GM18519 (cell line): ENCODE measurements around the gene SFXN1.
"Not testable (repeated sequence)": the region's sequence is repeated elsewhere in the genome, so short reads cannot be mapped to it uniquely, and the experiment has no call there.

ENCODE experiments used
- ATAC-seq: cut with Tn5 transposase; IDR thresholded peaks from one replicate; pipeline ENCODE4 v1.9.1; 2021; ENCODE audit warnings: mild to moderate bottlenecking, moderate library complexity; ENCODE audit not compliant: unreplicated experiment, low FRiP score

The SFXN1 gene

GRCh38 chr5:175493260-175493659 lies 14.9 kb downstream of the SFXN1 start:
- no peak for ATAC-seq

DNA sequence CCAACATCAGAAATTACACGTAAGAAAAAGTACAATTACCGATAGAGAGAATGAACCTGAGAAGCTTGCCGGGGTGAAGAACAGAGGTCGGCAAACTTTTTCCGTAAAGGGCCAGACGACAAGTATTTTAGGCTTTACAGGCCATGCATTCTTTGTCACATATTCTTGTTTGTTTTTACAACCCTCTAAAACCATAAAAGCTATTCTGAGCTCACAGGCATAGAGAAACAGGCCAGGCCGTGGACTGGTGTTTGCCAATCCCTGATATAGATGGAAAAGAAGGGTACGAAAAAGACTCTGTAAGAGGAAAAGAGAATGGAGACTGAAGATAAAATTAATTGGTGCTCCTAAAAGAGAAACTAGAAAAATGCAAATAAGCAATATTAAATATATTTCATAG lies 15.4 kb downstream of the SFXN1 start:
- ATAC-seq: no peak

GRCh38 chr5:175494264-175495183 lies 16.2 kb downstream of the SFXN1 start:
- ATAC-seq: no peak

DNA sequence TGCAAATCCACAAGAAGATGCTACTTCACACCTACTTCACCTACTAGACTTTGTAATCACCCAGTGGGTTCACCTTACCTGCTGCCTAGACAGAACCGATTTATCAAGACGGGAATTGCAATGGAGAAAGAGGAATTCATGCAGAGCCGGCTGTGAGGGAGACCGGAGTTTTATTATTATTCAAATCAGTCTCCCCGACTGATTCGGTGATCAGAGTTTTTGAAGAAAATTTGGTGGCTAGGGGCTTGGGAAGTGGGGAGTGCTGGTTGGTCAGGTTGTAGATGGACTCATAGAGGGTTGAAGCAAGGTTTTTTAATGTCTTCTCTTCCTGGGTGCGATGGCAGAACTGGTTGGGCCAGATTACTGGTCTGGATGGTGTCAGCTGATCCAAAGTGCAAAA lies 23.4 kb downstream of the SFXN1 start:
- no peak for ATAC-seq

- ATAC-seq: not testable (repeated sequence)
Measured at GRCh38 chr5:175507671-175508070, 29.3 kb downstream of the SFXN1 start.

GRCh38 chr5:175508896-175509295 lies 30.5 kb downstream of the SFXN1 start:
- ATAC-seq: no peak

DNA sequence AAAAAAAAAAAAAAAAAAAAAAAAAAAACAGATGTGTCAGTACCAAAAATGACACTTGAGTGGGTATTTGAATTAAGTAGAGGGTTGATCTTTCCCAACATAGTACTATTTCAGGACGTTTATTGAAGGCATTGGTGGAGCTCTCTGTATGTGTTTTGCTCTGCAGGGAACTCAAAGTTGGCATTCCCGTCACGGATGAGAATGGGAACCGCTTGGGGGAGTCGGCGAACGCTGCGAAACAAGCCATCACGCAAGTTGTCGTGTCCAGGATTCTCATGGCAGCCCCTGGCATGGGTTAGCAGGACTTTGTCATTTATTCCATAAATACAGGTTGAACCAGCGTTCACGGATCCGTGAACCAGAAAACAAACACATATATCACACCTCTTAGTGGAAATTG lies 34.9 kb downstream of the SFXN1 start:
- no peak for ATAC-seq

GRCh38 chr5:175513726-175514125 lies 35.4 kb downstream of the SFXN1 start:
- ATAC-seq: no peak

GRCh38 chr5:175516933-175517823 lies 38.8 kb downstream of the SFXN1 start:
- no peak for ATAC-seq

DNA sequence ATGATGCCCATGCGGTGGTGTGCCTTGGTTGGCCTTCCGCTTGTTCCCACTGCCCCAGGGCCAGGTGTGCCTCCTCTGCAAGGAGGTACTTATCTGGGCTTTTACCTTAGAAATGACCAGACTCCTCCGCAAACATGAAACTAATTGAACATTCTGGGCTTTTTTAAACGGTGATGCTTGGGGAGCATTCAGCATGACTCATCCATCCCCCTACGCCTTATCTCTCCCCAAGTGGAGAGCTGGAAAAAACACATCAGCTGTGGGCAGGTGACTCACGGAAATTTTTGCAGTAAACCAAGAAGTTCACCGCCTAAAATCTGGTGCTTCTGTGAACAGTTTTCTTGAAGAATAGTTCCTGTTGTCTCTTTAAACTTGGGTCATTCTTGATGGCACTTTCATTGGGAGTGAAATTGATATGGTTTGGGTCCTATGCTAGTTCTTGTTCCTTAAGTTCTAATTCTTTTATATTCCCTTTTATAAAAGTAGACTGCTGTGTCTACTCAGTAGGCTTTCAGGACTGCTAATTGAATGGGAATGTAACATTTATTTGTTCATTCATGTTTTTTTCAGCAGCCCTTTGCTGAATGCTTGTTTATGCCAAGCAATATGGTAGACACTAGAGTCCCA lies 39.6 kb downstream of the SFXN1 start:
- no peak for ATAC-seq

GRCh38 chr5:175519006-175519405 lies 40.6 kb downstream of the SFXN1 start:
- ATAC-seq: no peak

DNA sequence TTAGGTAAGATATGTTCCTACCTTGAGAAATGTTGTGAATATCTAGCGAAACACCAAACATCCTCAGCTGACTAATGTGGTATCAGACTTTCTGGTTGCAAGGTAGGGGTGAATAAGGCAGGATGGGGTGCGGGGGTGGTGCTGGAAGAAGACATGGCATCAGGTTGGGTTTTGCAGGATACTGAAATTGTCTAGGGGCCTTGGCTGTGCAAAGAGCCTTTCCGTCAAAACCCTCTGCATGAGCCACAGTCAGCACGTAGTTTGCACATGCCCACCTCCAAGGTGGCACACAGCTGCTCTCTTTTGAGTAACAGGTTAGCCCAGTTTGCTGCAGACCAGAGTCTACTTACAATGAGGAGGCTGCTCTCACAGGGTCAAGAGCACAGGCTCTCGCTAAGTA lies 42.0 kb downstream of the SFXN1 start:
- ATAC-seq: no peak

DNA sequence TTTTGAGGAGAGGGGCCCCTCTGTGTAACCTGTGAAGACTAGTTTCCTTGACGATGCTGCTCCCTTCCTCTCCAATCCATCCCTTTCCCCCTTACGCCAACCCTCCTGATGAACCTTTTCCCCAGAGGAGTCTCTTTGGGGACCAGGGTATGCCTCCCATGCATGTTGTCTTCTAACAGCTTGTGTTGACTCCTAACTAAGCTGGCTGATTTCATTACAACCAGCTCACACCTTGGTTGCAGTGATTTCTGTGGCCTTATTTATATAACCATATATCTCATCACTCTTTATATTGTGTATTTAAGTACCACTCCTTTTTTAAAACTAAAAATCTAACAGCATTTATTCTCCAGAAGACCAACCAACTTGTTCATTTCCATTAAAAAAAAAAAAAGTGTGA lies 42.5 kb downstream of the SFXN1 start:
- no peak for ATAC-seq

DNA sequence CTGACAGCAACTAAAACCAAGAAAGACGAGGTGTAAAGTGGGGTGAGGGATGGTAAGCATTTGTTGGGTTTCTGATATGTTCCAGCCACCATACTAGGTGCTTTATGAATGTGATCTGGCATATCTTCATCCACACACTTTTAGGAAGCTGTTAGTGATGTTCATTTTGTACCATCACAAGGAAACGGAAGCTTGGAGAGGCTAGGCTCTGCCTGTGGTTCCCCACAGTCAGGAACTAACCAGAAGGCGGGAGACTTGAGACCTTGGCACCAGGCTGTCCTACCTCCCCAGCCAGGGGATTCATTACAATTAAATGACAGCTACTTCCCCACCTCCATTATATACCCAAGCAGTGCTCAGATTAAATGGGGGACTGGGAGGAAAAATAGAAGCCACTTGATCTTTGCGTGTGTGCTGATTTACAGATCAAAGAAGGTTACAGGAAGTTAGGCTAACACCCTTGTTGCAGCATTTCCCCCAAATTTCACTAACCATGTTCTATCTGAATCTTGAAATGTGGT lies 43.0 kb downstream of the SFXN1 start:
- no peak for ATAC-seq

GRCh38 chr5:175523292-175523691 lies 44.9 kb downstream of the SFXN1 start:
- no peak for ATAC-seq

DNA sequence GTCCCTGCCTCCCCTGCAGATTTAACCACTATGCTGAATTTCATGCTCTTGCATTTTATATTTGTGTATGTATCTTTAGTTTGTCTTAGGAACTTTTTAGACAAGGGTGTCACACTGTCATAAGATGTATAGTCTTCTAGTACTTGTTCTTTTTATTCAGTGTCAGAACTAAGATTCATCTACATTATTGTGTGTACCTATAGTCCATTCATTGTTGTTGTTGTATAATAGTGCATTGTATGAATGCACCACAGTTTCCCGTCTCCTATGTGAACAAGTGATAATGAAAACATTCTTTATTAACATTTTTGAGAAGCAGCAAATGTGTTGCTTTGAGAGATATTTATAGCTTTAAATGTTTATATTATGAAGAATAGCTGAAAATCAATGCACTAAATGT lies 45.9 kb downstream of the SFXN1 start:
- no peak for ATAC-seq

- no peak for ATAC-seq
Measured at GRCh38 chr5:175526691-175527090, 48.3 kb downstream of the SFXN1 start.

DNA sequence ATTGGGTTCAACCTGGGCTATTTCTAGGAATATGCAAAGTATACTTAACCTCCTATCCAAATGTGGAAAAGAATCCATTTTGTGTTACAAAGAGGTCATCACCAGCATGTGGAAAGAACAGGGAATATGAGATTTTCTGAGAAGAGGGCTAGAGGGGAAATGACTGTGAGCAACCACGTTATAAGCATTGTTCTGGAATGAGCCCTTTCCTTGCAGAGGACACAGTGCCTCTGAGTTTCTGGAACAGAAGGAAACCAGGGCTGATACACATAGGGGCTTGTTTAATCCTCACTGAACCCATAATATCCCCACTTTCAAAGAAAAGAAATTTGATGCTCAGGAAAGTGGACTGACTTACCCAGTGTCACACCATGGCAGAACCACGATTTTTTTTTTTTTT lies 53.0 kb downstream of the SFXN1 start:
- no peak for ATAC-seq

DNA sequence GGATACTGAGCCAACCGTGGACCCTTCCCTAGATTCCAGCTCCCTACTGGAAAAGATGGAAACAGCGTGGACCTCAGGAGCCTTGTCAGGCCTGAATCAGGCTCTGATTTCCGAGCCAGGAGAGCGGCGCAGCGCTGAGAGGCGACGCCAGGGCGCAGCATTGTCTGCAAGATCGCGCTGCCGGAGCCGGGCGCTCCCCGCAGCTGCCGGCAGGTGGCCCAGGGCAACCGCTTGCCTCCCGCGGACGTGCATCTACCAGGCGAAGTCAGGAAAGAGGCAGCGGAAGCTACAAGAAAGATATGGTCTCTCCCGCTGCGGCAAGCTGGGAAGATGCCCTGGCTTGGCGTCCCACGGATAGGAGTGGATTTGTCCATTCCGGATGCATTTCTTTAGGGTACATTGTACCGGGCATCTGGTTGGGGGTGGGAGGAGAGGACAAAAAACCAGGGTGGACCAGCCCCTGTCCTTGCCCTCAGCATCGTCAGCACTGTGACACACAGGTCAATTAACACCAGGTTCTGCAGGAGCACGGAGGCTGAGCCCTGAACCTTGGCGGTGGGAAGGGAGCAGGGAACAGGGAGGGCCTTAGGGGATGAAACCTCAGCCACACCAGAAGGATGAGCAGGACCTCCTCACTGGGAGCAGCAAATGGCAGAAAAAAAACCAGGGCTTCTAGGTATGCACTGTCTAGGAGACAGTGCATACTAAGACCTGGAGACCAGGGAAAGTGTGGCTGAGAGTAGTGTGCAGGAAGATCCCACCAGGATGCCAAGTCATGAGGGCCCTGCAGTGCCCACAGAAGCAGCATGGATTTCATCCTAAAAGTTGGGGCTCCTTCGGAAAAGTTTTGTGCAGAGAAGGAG lies 55.9 kb downstream of the SFXN1 start:
- peak; percentile 90 for ATAC-seq

DNA sequence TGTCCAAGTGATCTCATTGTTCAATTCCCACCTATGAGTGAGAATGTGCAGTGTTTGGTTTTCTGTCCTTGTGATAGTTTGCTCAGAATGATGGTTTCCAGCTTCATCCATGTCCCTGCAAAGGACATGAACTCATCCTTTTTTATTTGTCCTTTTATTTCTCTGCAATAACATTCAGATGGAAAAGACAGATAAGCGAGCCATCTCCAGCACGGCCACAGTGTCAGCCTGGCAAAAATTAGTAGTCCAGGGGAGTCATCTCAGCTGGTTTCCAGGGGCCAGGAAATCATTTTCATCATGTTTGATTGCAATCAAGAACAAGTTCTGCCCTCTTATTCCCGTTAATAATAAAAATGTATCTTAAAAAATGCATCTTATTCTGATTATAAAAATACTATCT lies 57.0 kb downstream of the SFXN1 start:
- ATAC-seq: not testable (repeated sequence)
